IMR-90 (cell line): ENCODE measurements around the gene PRKCE. TPM values are rescaled to one million over a fixed set of nuclear protein-coding genes. Genes with fewer than 3 reads are reported as not detected.

ENCODE experiments used
- ATAC-seq: fragments of 200-7000 bp; cut with Tn5 transposase; 2 replicates; pipeline ENCODE4 v1.9.1; 2020; ENCODE audit warnings: low read depth, mild to moderate bottlenecking, moderate library complexity
- BruUV-seq: library from RNA; stranded (reverse); fragments of 400-500 nt; replicated peaks from 2 replicates; lab custom pipeline; 2021; lab: Mats Ljungman, UMichigan
- CTCF ChIA-PET: fragments of 300-600 bp; formaldehyde crosslinking; extraction: SDS; loops from one replicate; lab custom pipeline; 2021; ENCODE audit warnings: antibody characterized with exemption; lab: Yijun Ruan, JAX
- POLR2A ChIA-PET: fragments of 300-600 bp; sonication (Branson Sonifier 250); formaldehyde crosslinking; loops from one replicate; lab custom pipeline; 2022; ENCODE audit warnings: antibody characterized with exemption; ENCODE audit not compliant: unreplicated experiment; lab: Charles Lee
- DNase-seq: peaks from one replicate; pipeline ENCODE4 v3.0.0; 2013
- H2AFZ ChIP-seq: replicated peaks from 2 replicates; pipeline ENCODE3; 2013; ENCODE audit warnings: low read length, mild to moderate bottlenecking; ENCODE audit not compliant: poor library complexity
- H2AK5ac ChIP-seq: 2 replicates; pipeline ENCODE4 v1.6.1; 2013; ENCODE audit warnings: low read depth, low read length, inconsistent platforms
- H2AK9ac ChIP-seq: replicated peaks from 2 replicates; pipeline ENCODE3; 2013; ENCODE audit warnings: mild to moderate bottlenecking, low read depth, low read length, moderate library complexity; ENCODE audit not compliant: poor library complexity
- H2BK120ac ChIP-seq: 2 replicates; pipeline ENCODE4 v1.6.1; 2013; ENCODE audit warnings: low read depth, low read length, inconsistent platforms
- H2BK15ac ChIP-seq: 3 replicates; pipeline ENCODE4 v1.6.1; 2013; ENCODE audit warnings: low read depth, low read length, inconsistent platforms
- H2BK20ac ChIP-seq: 2 replicates; pipeline ENCODE4 v1.6.1; 2013; ENCODE audit warnings: low read depth, mild to moderate bottlenecking, inconsistent platforms, low read length, moderate library complexity
- H2BK5ac ChIP-seq: 2 replicates; pipeline ENCODE4 v1.6.1; 2013; ENCODE audit warnings: mild to moderate bottlenecking, low read depth, low read length, inconsistent platforms; ENCODE audit not compliant: poor library complexity, severe bottlenecking
- H3K14ac ChIP-seq: replicated peaks from 2 replicates; pipeline ENCODE4 v1.6.1; 2013; ENCODE audit warnings: low read depth, low read length, inconsistent platforms
- H3K18ac ChIP-seq: 2 replicates; pipeline ENCODE4 v1.6.1; 2013; ENCODE audit warnings: low read depth, low read length, control low read depth
- H3K23ac ChIP-seq: 2 replicates; pipeline ENCODE4 v1.6.1; 2013; ENCODE audit warnings: low read depth, low read length, inconsistent platforms
- H3K27ac ChIP-seq: 2 replicates; pipeline ENCODE4 v1.5.1; 2013; ENCODE audit warnings: mild to moderate bottlenecking, control low read depth, low read length; ENCODE audit not compliant: insufficient read depth
- H3K27me3 ChIP-seq: 2 replicates; pipeline ENCODE4 v1.6.1; 2013; ENCODE audit warnings: low read length; ENCODE audit not compliant: control insufficient read depth, insufficient read depth
- H3K36me3 ChIP-seq: 2 replicates; pipeline ENCODE4 v1.6.1; 2013; ENCODE audit warnings: low read length, mixed read lengths; ENCODE audit not compliant: control insufficient read depth, insufficient read depth
- H3K4ac ChIP-seq: 2 replicates; pipeline ENCODE4 v1.6.1; 2013; ENCODE audit warnings: low read depth, low read length, inconsistent platforms
- H3K4me1 ChIP-seq: 2 replicates; pipeline ENCODE4 v1.6.1; 2013; ENCODE audit warnings: low read length, mixed read lengths; ENCODE audit not compliant: control insufficient read depth, insufficient read depth
- H3K4me2 ChIP-seq: 2 replicates; pipeline ENCODE4 v1.6.1; 2013; ENCODE audit warnings: low read depth, mild to moderate bottlenecking, control low read depth, low read length, moderate library complexity
- H3K4me3 ChIP-seq: 2 replicates; pipeline ENCODE4 v1.5.1; 2013; ENCODE audit warnings: low read depth, mild to moderate bottlenecking, control low read depth, low read length, moderate library complexity; ENCODE audit not compliant: insufficient read depth
- H3K56ac ChIP-seq: 2 replicates; pipeline ENCODE4 v1.6.1; 2013; ENCODE audit warnings: low read length, inconsistent platforms; ENCODE audit not compliant: insufficient read depth; ENCODE audit errors: extremely low read depth
- H3K79me1 ChIP-seq, 2 experiments: 2 replicates each; pipeline ENCODE4 v1.6.1; 2013; ENCODE audit warnings: low read length in 2 of 2, inconsistent platforms in 1 of 2, low read depth in 1 of 2
- H3K9ac ChIP-seq: 2 replicates; pipeline ENCODE4 v1.6.1; 2013; ENCODE audit warnings: low read depth, low read length, control low read depth
- H3K9me1 ChIP-seq: 2 replicates; pipeline ENCODE4 v1.6.1; 2013; ENCODE audit warnings: low read length, inconsistent platforms; ENCODE audit not compliant: insufficient read depth
- H3K9me3 ChIP-seq: 2 replicates; pipeline ENCODE4 v1.6.1; 2013; ENCODE audit warnings: low read length; ENCODE audit not compliant: control insufficient read depth, insufficient read depth
- H4K20me1 ChIP-seq: 2 replicates; pipeline ENCODE4 v1.6.1; 2013; ENCODE audit warnings: low read length, inconsistent platforms; ENCODE audit not compliant: insufficient read depth
- H4K5ac ChIP-seq: 2 replicates; pipeline ENCODE4 v1.6.1; 2013; ENCODE audit warnings: mild to moderate bottlenecking, low read depth, low read length, control low read depth
- H4K8ac ChIP-seq, 2 experiments: 2 replicates each; pipeline ENCODE4 v1.6.1; 2013; ENCODE audit warnings: low read depth in 2 of 2, low read length in 2 of 2, control low read depth in 1 of 2, inconsistent platforms in 1 of 2
- H4K91ac ChIP-seq: 2 replicates; pipeline ENCODE4 v1.6.1; 2013; ENCODE audit warnings: low read depth, low read length, inconsistent platforms; ENCODE audit not compliant: insufficient read depth
- BHLHE40 ChIP-seq: fragments of 150-350 bp; IDR thresholded peaks from 2 replicates; pipeline ENCODE4 v1.6.1; 2016; ENCODE audit warnings: mild to moderate bottlenecking, low read depth, low read length
- CEBPB ChIP-seq: IDR thresholded peaks from 2 replicates; pipeline ENCODE4 v1.6.1; 2012; ENCODE audit warnings: low read depth, low read length, improper control_type of control experiment
- CHD1 ChIP-seq: IDR thresholded peaks from 2 replicates; pipeline ENCODE4 v1.6.1; 2012; ENCODE audit warnings: low read depth, low read length, improper control_type of control experiment
- CTCF ChIP-seq: conservative IDR thresholded peaks from 2 replicates; pipeline ENCODE4 v1.5.1; 2012; ENCODE audit warnings: mild to moderate bottlenecking, low read depth, low read length, improper control_type of control experiment
- ELK1 ChIP-seq: fragments of 150-350 bp; IDR thresholded peaks from 2 replicates; pipeline ENCODE4 v1.6.1; 2016; ENCODE audit warnings: low read depth, mild to moderate bottlenecking, low read length, moderate library complexity, borderline replicate concordance
- FOS ChIP-seq: fragments of 150-350 bp; IDR thresholded peaks from 2 replicates; pipeline ENCODE4 v1.6.1; 2016; ENCODE audit warnings: low read depth, low read length
- MAZ ChIP-seq: IDR thresholded peaks from 2 replicates; pipeline ENCODE4 v1.6.1; 2012; ENCODE audit warnings: low read depth, mild to moderate bottlenecking, low read length, improper control_type of control experiment, moderate library complexity, borderline replicate concordance
- MXI1 ChIP-seq: IDR thresholded peaks from 2 replicates; pipeline ENCODE4 v1.6.1; 2012; ENCODE audit warnings: low read depth, mild to moderate bottlenecking, low read length, moderate library complexity, borderline replicate concordance
- NFE2L2 ChIP-seq: fragments of 150-350 bp; IDR thresholded peaks from 2 replicates; pipeline ENCODE4 v1.6.1; 2016; ENCODE audit warnings: low read depth, mild to moderate bottlenecking, low read length
- POLR2A ChIP-seq: IDR thresholded peaks from 2 replicates; pipeline ENCODE4 v1.6.1; 2012; ENCODE audit warnings: mild to moderate bottlenecking, low read depth, low read length
- RAD21 ChIP-seq: IDR thresholded peaks from 2 replicates; pipeline ENCODE4 v1.6.1; 2012; ENCODE audit warnings: low read length, improper control_type of control experiment
- RCOR1 ChIP-seq: IDR thresholded peaks from 2 replicates; pipeline ENCODE4 v1.6.1; 2012; ENCODE audit warnings: mild to moderate bottlenecking, low read length, improper control_type of control experiment; ENCODE audit not compliant: insufficient replicate concordance
- RFX5 ChIP-seq: IDR thresholded peaks from 2 replicates; pipeline ENCODE4 v1.8.0; 2012; ENCODE audit warnings: low read depth, mild to moderate bottlenecking, low read length, moderate library complexity
- SMC3 ChIP-seq: fragments of 150-350 bp; IDR thresholded peaks from 2 replicates; pipeline ENCODE4 v1.6.1; 2016; ENCODE audit warnings: low read depth, mild to moderate bottlenecking, antibody characterized with exemption, low read length, moderate library complexity
- USF2 ChIP-seq: fragments of 150-350 bp; IDR thresholded peaks from 2 replicates; pipeline ENCODE4 v1.6.1; 2017; ENCODE audit warnings: mild to moderate bottlenecking, antibody characterized with exemption, low read length, low read depth
- WGBS, 2 experiments: methylation state at CpG; one replicate each; pipeline versions ENCODE4 v1.1.5 to v1.1.7; 2013; ENCODE audit warnings: missing lambda C conversion rate in 2 of 2; ENCODE audit not compliant: insufficient read length in 1 of 2; ENCODE audit errors: extremely low coverage in 2 of 2; 5-methylcytosine and 5-hydroxymethylcytosine counted together
- dilution Hi-C: fragments of 300-500 bp; cut with HindIII; formaldehyde crosslinking; loops from one replicate; pipeline ENCODE4 v1.14.3; 2018; ENCODE audit warnings: low sequenced_read_pairs; ENCODE audit not compliant: unreplicated experiment
- in situ Hi-C: fragments of 300-500 bp; cut with MboI; formaldehyde crosslinking; loops from 3 replicates; pipeline ENCODE4 v1.14.3; 2019; ENCODE audit warnings: low sequenced_read_pairs, inconsistent platforms, mixed read lengths
- intact Hi-C: fragments of 100-400 bp; cut with micrococcal nuclease; formaldehyde crosslinking; loops from 2 replicates; pipeline ENCODE4 v1.10.0; 2022
- polyA plus RNA-seq, 3 experiments: library from polyadenylated mRNA; depleted of rRNA; stranded (reverse); fragments of >200 nt; gene quantifications; 2 replicates each; pipeline ENCODE4 v1.2.3, GENCODE V29; 2012; ENCODE audit warnings: low replicate concordance in 1 of 3
- total RNA-seq: library from RNA; depleted of rRNA; stranded (reverse); fragments of >200 nt; gene quantifications from 2 replicates; pipeline ENCODE4 v1.2.3, GENCODE V29; 2012

Gene PRKCE
- total and polyA plus RNA-seq, 2 of the 4 experiments (the other 2 are of a cell fraction): 8.1 to 32.4 TPM

GRCh38 chr2:45889620-45890370 lies 238.3 kb downstream of the PRKCE start:
- Histone ChIP-seq H3K9me3 (no peaks in the 10 kb centered on the region), H3K4me3 (no peak overlapping the region), H3K4me2 (no peak overlapping the region), H4K5ac (no peak overlapping the region), H4K8ac (no peak overlapping the region), H3K4ac (no peak overlapping the region), H2BK20ac (no peak overlapping the region), H2AK5ac (no peak overlapping the region; the same call in 1 of the 2 replicates), H4K91ac (no peak overlapping the region), H3K4me1 (peaks cover 22% of the 10 kb centered on the region), H4K20me1 (no peaks in the 10 kb centered on the region), H3K9ac (no peak overlapping the region), H3K27ac (no peak overlapping the region), H2AFZ (no peak overlapping the region), H3K36me3 (no peaks in the 10 kb centered on the region), H2BK120ac (no peak overlapping the region), H3K56ac (no peak overlapping the region), H3K9me1 (peaks cover 12% of the 10 kb centered on the region), H3K18ac (no peak overlapping the region), H3K27me3 (no peaks in the 10 kb centered on the region), H3K23ac (no peak overlapping the region), H3K79me1 (peaks cover 0 to 7% of the 10 kb centered on the region in 2 experiments; a peak in 2 of 4 replicates), H2AK9ac (no peak overlapping the region), H2BK15ac (no peak overlapping the region), H2BK5ac (no peak overlapping the region), H3K14ac (no peak overlapping the region)
- WGBS, 2 experiments: 83% methylated on average over 2 of the region's 7 CpGs; no CpG with 5 or more reads in 1 of the 2 experiments
- BruUV-seq: no TSS peak
- CTCF ChIA-PET: interaction anchor here (1.9 kb wide), 1 partner anchor 10 kb away, joined by 5 read pairs; no protein-coding TSS in a partner anchor
- in situ Hi-C loops (no loop called here), intact Hi-C loops (loop anchor here (5.0 kb wide), 1 partner anchor 72 kb away; no protein-coding TSS in a partner anchor), dilution Hi-C loops (no loop called here)
- POLR2A ChIA-PET: no interaction called here
- TF ChIP-seq ELK1 (no peak), NFE2L2 (no peak), SMC3 (no peak), CEBPB (no peak), POLR2A (no peak), USF2 (no peak), RAD21 (no peak), CTCF (no peak), MXI1 (no peak), RFX5 (no peak), BHLHE40 (no peak), RCOR1 (no peak), CHD1 (no peak), FOS (no peak), MAZ (no peak)
- no peak for DNase-seq
- ATAC-seq: no peak
